Ishikawa (cell line): ENCODE measurements around the gene PLSCR5.

ENCODE experiments used
- CREB1 ChIP-seq: IDR thresholded peaks from 2 replicates; pipeline ENCODE4 v1.6.1; 2012; ENCODE audit warnings: low read depth
- REST ChIP-seq: IDR thresholded peaks from 2 replicates; pipeline ENCODE4 v1.6.1; 2012; ENCODE audit warnings: low read depth, mild to moderate bottlenecking
- TAF1 ChIP-seq: IDR thresholded peaks from 2 replicates; pipeline ENCODE4 v1.6.1; 2012; ENCODE audit warnings: low read depth, mild to moderate bottlenecking
- YY1 ChIP-seq: IDR thresholded peaks from 2 replicates; pipeline ENCODE4 v1.6.1; 2012; ENCODE audit warnings: low read depth
- TF ChIP-seq, protein P1 (sequence below): IDR thresholded peaks from 2 replicates; pipeline ENCODE4 v1.6.1; 2012

GRCh38 chr3:146581080-146581601 lies 24.0 kb downstream of the PLSCR5 start:
- TF ChIP-seq CREB1 (no peak), REST (no peak), TAF1 (no peak), YY1 (no peak)
- TF ChIP-seq, protein P1, sequence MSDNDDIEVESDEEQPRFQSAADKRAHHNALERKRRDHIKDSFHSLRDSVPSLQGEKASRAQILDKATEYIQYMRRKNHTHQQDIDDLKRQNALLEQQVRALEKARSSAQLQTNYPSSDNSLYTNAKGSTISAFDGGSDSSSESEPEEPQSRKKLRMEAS: no peak
